T follicular helper cell (primary cell): ENCODE results near the gene FBXL3.
A peak's percentile ranks its signal among the peaks of the same experiment; 100 is the strongest.
"Not testable (repeated sequence)": the region's sequence is repeated elsewhere in the genome, so short reads cannot be mapped to it uniquely, and the experiment has no call there.

Experiments
- DNase-seq: peaks from one replicate; pipeline ENCODE4 v3.0.0-alpha.2; 2020; ENCODE audit warnings: low read depth

The FBXL3 gene

GRCh38 chr13:76991432-76991795 lies 35.5 kb downstream of the FBXL3 start:
- DNase-seq, result peak; percentile 55

DNA sequence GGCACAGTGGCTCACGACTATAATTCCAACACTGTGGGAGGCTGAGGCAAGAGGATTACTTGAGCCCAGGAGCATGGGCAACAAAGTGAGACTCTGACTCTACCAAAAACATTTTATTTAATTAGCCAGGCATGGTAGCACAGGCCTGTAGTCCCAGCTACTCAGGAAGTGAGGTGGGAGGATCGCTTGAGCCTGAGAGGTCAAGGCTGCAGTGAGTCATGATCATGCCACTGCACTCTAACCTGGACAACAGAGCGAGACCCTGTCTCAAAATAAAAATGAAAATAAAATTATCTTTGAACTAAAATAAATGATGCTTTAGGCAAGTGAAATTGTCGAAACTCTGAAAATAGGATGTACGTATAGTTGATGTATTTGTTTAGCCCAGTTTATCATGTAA lies 43.3 kb downstream of the FBXL3 start:
- DNase-seq, result no peak

- no peak for DNase-seq
Observed at GRCh38 chr13:76982061-76982460, 44.9 kb downstream of the FBXL3 start.

DNA sequence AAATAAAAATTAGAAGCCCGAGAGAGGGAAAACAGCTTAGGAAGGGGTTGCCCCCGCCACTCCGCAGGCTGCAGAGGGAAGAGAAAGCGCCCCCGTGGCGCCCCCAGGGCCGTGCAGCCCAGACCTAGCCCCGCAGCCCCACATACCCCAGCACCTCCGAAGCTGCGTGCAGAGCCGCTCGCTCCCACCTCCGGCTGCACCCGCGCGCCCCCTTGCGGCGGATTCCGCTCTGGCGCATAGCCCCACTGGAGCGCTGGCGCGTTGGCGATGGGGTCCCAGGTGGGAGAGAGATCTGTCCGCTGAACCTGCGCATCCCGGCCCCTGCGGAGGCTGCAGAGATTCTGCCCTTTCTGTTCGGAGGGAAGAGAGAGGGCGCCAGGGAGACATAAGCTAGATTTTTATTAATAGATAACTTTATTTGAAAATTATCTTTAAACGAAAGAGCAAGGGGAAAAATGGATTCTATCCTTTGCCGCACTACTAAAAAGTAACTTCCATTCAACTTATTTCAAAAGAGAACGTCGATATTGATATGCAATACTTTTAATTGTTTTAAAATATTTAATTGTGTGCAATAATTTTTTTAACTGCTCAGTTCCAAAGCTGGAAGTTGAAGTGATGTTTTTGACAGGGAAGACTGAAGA lies 46.8 kb downstream of the FBXL3 start:
- DNase-seq, result peak; percentile 75

DNA sequence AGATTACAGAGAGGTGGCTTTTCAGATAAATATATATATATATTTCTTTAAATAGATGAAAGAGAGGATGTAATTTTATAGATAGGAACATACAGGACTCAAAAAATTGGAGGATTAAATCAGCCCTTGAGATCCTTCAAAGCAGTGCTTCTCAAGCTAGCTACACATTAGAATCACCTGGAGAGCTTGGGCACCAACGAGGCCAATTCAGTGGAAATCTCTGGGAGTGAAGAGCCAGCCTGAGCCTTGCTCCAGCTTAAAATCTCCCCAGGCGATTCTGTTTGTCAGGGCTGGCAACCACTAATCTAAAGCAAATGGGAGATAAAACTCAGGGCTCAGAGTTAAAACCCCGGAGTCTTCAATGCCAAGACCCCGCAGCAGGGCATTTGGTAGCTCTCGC lies 50.0 kb downstream of the FBXL3 start:
- no peak for DNase-seq

DNA sequence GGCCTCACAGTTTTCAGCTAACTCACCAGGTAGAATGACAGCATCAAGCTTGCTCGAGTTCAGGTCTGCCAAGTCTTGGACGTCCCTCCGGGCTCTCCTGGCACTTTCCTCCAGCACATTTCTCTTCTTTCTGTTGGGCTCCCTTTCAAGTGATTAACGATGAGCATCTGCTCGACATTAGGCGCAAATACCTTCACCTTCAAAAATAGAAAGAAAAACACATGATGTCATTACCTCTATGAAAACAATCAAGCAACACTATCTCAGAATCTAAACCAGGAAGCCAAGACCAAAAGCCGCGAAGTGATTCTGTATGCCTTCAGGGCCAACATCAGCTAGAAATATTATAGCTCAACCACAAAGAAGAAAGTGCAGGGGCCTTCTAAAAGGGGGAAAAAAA lies 50.5 kb downstream of the FBXL3 start:
- DNase-seq, result no peak

DNA sequence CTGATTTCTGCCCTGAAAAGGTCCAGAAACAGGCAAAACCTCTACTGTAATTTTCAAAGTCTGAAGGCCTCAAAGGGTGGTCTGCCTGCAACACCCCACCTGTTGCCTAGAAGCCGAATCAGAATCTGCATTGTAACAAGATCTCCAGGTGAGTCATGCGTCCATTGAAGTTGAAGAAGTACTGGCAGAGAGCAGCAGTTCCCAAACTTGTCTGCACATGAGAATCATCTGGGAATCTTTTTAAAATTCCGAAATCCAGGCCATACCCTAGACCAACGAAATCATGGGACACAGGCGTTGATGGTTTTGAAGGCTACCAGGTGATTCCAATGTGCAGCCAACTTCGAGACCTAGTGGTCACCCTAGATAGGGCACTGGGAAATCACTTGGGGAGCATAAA lies 51.1 kb downstream of the FBXL3 start:
- DNase-seq, result no peak

GRCh38 chr13:76974618-76974975 lies 52.4 kb downstream of the FBXL3 start:
- no peak for DNase-seq

- no peak for DNase-seq
Observed at GRCh38 chr13:76973920-76974617, 52.9 kb downstream of the FBXL3 start.

- DNase-seq, result no peak
Observed at GRCh38 chr13:76971851-76972829, 54.8 kb downstream of the FBXL3 start.

GRCh38 chr13:76971215-76971614 lies 55.7 kb downstream of the FBXL3 start:
- no peak for DNase-seq

DNA sequence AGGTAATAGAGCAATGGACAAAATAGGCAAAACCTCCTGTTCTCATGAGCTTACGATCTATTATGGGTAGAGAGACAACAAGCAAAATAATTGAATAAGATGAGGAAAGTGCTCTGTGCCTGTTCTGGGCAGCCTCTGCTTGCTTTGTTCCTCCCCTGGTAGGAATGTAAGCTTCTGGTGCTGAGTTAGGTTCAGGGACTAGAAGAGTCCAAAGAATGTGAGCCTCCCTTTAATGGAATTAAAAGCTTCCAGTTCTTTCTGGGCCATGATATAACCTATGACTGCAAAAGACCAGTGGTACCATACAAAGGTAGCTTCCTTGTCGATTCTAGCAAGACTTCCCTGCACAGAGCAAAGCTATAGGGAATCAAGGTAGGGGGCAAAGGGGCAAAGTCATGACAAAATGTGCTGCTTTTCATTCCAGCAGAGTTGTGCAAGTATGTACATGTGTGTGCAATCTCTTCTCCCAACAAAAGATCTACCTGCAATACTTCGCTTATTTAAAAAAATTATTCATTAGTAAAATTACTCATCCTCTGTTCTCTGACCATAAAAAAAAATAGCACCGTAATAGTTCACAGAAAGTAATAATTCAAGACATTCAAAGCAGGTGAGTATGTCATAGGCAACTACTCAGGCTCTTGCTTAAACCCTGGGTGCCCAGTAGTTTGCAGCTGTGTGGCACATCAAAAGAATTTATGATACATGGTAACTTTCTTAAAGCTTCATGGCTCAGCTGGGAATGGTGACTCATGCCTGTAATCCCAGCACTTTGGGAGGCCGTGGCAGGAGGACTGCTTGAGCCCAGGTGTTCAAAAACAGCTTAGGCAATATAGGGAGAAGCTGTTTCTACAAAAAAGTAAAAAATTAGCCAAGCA lies 57.2 kb downstream of the FBXL3 start:
- DNase-seq, result no peak

GRCh38 chr13:76968041-76968440 lies 58.9 kb downstream of the FBXL3 start:
- DNase-seq, result no peak

DNA sequence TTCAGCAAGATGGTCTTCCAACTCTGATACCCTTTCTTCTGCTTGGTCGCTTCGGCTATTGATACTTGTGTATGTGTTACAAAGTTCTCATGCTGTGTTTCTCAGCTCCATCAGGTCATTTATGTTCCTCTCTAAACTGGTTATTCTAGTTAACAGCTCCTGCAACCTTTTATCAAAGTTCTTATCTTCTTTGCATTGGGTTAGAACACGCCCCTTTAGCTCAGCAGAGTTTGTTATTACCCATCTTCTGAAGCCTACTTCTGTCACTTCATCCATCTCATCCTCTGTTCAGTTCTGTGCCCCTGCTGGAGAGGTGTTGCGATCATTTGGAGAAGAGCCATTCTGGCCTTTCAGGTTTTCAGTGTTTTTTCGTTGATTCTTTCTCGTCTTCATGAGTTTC lies 59.9 kb downstream of the FBXL3 start:
- no peak for DNase-seq

DNA sequence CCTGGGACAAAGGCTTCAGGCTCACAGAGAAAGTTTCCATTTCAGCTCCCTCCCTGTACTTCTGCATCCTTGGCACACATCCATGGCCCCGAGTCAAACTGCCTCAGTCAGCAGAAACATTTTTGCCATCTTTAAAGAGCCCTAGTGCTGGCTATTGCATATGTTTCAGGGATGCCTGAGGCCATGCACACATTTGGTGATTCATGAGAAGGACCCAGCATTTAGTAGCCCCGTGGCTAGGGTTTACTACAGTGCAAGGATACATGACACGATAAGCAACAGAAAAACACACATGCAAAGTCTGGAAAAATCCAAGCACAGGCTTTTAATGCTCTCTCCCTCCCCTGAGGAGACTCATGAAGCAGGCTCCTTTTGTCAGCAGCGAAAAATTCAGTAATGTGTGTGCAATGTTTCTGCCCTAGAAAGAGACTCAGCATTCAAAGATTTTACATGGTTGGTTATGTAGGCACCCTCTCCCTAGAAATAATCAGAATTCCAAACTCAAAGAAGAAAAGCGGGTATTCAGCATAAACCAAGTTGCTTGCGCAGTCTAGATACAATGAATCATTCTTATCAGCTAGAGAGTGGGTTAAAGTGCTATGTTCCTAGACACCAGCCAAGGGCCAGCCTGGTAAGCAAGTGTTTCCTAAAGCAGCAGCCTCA lies 61.1 kb downstream of the FBXL3 start:
- no peak for DNase-seq

- DNase-seq, result not testable (repeated sequence)
Observed at GRCh38 chr13:76959734-76960133, 67.2 kb downstream of the FBXL3 start.

DNA sequence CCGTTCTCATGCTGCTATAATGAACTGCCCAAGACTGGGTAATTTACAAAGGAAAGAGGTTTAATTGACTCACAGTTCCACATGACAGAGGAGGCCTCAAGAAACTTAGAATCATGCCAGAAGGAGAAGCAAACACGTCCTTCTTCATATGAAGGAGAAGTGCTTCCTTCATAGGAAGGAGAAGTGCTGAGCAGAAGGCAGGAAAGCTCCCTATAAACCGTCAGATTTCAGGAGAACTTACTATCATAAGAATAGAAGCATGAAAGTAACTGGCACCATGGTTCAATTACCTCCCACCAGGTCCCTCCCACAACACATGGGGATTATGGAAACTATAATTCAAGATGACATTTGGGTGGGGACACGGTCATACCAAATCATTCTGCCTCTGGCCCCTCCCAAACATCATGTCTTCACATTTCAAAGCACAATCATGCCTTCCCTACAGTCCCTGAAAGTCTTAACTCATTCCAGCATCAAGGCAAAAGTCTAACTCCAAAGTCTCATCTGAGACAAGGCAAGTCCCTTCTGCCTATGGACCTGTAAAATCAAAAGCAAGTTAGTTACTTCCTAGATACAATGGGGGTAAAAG lies 68.0 kb downstream of the FBXL3 start:
- no peak for DNase-seq

DNA sequence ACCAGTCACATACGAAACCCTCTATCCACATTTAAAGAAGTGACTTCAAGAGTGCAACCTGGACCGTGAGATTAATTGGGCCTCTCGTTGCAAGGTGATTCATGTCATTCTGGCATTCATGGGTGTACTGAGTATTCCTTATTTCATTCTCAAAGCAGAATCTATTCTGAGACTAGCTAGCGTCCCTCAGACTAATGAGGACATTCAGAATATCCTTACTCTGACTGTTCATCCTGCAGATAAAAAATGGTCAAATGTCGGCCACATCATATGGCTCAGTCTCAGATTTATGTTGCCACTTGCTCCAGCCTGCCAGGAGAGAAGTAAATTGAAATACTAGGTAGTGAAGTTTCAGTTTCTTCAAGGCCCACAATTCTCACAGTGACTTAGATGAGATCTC lies 71.3 kb downstream of the FBXL3 start:
- no peak for DNase-seq
